ENCODE data around the gene ZNF311.
"Not testable (repeated sequence)": the region's sequence is repeated elsewhere in the genome, so short reads cannot be mapped to it uniquely, and the experiment has no call there.

ZNF311 gene

GRCh38 chr6:28960846-28961500, 44.1 kb downstream of the ZNF311 start:
- H3K4me3 ChIP-seq: no peak overlapping the region
- H3K27ac ChIP-seq: no peak overlapping the region

- not testable (repeated sequence) for H3K4me3 ChIP-seq, H3K27ac ChIP-seq
Measured at GRCh38 chr6:28958561-28959243, 46.4 kb downstream of the ZNF311 start.

- H3K4me3 ChIP-seq, H3K27ac ChIP-seq: not testable (repeated sequence)
Measured at GRCh38 chr6:28957795-28958314, 47.3 kb downstream of the ZNF311 start.

- no peak overlapping the region for H3K27ac ChIP-seq
- H3K4me3 ChIP-seq: no peak overlapping the region
Measured at GRCh38 chr6:28956331-28956730, 48.8 kb downstream of the ZNF311 start.

GRCh38 chr6:28953585-28954258, 51.4 kb downstream of the ZNF311 start:
- Histone ChIP-seq H3K4me3 (peak overlapping the region in 5 of 7 experiments; percentile 0 to 31 (median 15)), H3K27ac (no peak overlapping the region)

GRCh38 chr6:28953039-28953584, 52.0 kb downstream of the ZNF311 start:
- no peak overlapping the region for H3K27ac ChIP-seq
- peak overlapping the region in 5 of 7 experiments; percentile 0 to 31 (median 15) for H3K4me3 ChIP-seq

GRCh38 chr6:28949656-28950195, 55.4 kb downstream of the ZNF311 start:
- H3K4me3 ChIP-seq: peak overlapping the region in 1 of 7 experiments; percentile 4
- H3K27ac ChIP-seq: not testable (repeated sequence)

- Histone ChIP-seq H3K4me3 (no peak overlapping the region), H3K27ac (no peak overlapping the region)
Measured at GRCh38 chr6:28948782-28949486, 56.2 kb downstream of the ZNF311 start.

- H3K4me3 ChIP-seq: no peak overlapping the region
- no peak overlapping the region for H3K27ac ChIP-seq
Measured at GRCh38 chr6:28947831-28948270, 57.3 kb downstream of the ZNF311 start.

GRCh38 chr6:28947067-28947765, 57.9 kb downstream of the ZNF311 start:
- Histone ChIP-seq H3K27ac (no peak overlapping the region), H3K4me3 (no peak overlapping the region)

- Histone ChIP-seq H3K4me3 (no peak overlapping the region), H3K27ac (no peak overlapping the region)
Measured at GRCh38 chr6:28945349-28945748, 59.8 kb downstream of the ZNF311 start.

Measured in skin epidermis (tissue), 12 donors.